ENCODE results near the gene NAB1. TPM values are rescaled to one million over a fixed set of nuclear protein-coding genes. Genes with fewer than 3 reads are reported as not detected.

The NAB1 gene
- total RNA-seq, 1 donor from 2014 or later: 38.6 TPM

DNA sequence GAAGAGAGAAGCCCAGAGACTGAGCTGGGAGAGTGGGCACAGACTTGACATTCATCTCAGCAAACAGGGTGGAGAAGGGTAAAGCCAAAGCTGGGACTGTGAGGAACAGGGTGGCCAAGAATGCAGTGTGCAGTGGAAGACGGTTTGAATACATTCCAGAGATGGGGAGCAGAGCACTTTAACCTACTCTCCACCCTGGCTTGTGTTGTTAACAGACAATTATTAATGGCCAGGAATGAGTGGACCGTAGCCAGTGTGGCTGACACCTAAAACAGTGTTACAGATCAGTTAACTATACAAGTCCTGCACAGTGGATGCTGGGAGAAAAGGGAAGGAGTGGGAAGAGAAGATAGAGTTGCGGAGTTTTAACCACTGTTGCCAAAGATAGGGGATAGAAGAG, 7.4 kb upstream of the NAB1 start:
- H3K36me3 ChIP-seq: no peaks in the 10 kb centered on the region
- no peak overlapping the region for H3K27ac ChIP-seq
- TF ChIP-seq, protein P1, sequence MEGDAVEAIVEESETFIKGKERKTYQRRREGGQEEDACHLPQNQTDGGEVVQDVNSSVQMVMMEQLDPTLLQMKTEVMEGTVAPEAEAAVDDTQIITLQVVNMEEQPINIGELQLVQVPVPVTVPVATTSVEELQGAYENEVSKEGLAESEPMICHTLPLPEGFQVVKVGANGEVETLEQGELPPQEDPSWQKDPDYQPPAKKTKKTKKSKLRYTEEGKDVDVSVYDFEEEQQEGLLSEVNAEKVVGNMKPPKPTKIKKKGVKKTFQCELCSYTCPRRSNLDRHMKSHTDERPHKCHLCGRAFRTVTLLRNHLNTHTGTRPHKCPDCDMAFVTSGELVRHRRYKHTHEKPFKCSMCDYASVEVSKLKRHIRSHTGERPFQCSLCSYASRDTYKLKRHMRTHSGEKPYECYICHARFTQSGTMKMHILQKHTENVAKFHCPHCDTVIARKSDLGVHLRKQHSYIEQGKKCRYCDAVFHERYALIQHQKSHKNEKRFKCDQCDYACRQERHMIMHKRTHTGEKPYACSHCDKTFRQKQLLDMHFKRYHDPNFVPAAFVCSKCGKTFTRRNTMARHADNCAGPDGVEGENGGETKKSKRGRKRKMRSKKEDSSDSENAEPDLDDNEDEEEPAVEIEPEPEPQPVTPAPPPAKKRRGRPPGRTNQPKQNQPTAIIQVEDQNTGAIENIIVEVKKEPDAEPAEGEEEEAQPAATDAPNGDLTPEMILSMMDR (IDR thresholded peaks at IDR 0.05): no peak
- H3K27me3 ChIP-seq: no peaks in the 10 kb centered on the region
- no peaks in the 10 kb centered on the region for H3K9me3 ChIP-seq
- DNase-seq: no peak
- peak; percentile 24 for ATAC-seq
- intact Hi-C loops (cut with DNase I): no loop called here
- no peak overlapping the region for H3K4me3 ChIP-seq
- peaks cover 17% of the 10 kb centered on the region for H3K4me1 ChIP-seq

DNA sequence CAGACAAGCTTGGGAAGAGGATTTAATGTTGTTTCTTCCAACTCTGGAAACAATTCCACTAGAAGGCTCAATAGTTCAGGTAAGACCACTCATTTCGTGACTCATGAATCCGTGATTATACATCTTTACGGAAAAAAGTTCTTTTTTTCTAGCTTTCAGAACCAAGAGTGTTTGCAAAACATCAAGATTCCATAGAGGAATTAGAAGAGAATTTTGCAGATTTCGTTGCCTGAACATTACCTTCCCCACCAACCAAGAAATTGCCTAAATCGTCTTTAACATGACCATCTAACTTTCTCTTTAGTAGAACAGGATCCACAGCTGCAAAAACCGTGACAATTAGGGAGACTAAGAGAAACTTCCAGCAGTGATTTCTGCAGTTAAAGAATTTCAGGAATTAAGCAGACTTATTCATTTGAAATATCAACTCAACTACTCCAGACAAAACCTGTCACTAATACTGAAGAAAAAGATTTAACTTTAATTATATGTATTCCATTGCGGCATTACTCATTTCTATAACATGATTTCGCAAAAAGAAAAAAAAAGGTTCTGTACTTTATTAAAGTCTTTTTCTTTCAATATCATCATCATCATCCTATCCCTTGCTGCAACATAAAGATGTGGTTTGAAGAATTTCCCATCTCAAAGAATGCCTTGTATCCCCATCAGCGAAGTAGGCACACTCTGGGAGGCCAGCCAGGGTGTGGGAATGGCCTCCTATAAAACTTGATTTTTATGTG, 1.9 kb upstream of the NAB1 start:
- DNase-seq (no peak), ATAC-seq (no peak)
- peaks cover 11% of the 10 kb centered on the region for H3K4me1 ChIP-seq
- no peaks in the 10 kb centered on the region for H3K36me3 ChIP-seq
- peak overlapping the region; percentile 24 for H3K27ac ChIP-seq
- H3K4me3 ChIP-seq: peak overlapping the region; percentile 67
- TF ChIP-seq, protein P1 (IDR thresholded peaks at IDR 0.05): no peak
- intact Hi-C loops (cut with DNase I): no loop called here
- no peaks in the 10 kb centered on the region for H3K9me3 ChIP-seq
- H3K27me3 ChIP-seq: no peaks in the 10 kb centered on the region

DNA sequence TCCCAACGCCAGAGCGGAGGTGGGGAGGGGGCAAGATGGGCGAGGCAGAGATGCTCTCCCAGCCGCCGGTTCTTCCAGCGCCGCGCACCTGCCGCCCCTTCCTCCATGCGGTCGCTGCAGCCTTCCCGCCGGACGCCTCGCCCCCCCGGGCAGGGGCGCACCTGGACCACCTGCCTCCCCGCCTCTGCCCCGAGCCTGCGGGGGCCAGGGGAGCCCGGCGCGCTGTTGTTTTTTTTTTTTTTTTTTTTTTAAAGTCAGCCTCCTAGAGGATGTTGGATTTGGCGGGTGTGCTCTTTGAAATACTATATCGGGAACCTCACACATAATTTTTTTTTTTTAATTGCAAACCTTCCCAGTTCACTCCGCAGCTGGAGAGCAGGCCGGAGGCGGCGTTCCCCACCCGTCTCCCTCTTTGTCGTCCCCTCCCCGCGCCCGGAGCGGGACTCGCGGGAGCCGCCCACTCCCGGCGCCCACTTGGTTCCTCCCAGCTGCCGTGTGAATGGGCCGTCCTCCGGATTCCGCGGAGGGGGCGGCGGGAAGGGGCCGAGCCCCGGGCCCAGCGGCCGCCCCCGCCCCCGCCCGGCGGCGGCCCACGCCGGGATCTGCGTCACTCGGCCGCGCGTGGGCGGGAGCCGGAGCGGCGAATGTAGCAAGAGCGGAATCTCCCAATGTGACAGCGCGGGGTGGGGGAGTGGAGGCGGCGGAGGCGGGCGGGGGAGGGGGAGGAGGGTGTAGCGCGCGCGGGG, 421 bp upstream of the NAB1 start:
- peak; percentile 94 for ATAC-seq
- TF ChIP-seq, protein P1 (IDR thresholded peaks at IDR 0.05): no peak
- peak; percentile 94 for DNase-seq
- Histone ChIP-seq H3K4me3 (peak overlapping the region; percentile 67), H3K9me3 (no peaks in the 10 kb centered on the region), H3K27ac (peak overlapping the region; percentile 80), H3K4me1 (peaks cover 11% of the 10 kb centered on the region), H3K36me3 (no peaks in the 10 kb centered on the region), H3K27me3 (no peaks in the 10 kb centered on the region)
- intact Hi-C loops (cut with DNase I): no loop called here

DNA sequence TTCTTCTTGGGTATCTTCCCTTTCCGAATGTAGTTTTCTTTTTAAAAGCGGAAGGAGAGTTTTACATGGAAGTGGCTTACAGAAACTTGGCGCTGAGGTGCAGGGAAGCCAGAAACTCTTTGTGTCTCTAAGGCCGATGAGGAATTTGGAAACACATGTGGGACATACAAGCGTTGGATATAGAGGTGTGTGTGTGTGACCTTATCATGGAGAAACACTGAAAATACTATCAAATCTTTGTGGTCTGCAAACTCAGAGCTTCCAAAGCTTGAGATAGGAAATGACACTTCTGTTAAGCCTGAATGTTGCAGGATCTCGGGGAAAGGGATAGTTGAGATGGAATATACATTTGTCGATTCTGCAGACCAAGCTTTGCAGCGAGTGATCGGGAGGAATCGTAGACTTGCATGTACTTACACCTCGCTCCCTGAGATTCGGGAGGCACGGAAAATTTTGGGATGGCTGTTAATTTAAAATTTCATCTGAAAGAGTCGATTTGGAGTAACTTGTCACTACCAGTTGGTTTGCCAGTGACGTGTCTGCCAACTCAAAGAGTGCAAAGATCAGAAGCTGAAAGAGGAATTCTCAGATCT, 1.0 kb downstream of the NAB1 start:
- Histone ChIP-seq H3K4me1 (peaks cover 16% of the 10 kb centered on the region), H3K4me3 (peak overlapping the region; percentile 79), H3K27ac (peak overlapping the region; percentile 92), H3K36me3 (no peaks in the 10 kb centered on the region), H3K27me3 (no peaks in the 10 kb centered on the region), H3K9me3 (no peaks in the 10 kb centered on the region)
- DNase-seq (no peak), ATAC-seq (no peak)
- intact Hi-C loops (cut with DNase I): no loop called here
- TF ChIP-seq, protein P1 (IDR thresholded peaks at IDR 0.05): no peak

DNA sequence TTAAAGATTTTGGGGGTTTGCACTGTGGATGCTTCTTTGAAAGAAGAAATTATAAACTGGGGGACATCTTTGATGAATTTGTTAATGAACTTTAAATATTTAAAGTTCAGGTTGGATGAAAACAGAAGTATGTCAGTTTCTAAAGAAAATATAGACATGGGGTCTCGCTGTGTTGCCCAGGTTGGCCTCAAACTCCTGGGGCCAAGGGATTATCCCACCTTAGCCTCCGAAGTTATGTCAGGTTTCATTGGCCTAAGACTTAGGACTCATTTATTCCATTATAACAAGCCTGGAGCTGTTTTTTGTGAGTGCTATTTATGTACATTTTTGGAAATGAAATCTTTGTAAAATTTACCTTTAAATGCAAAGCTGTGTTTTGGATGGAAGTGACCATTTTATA, 2.5 kb downstream of the NAB1 start:
- H3K4me1 ChIP-seq: peaks cover 23% of the 10 kb centered on the region
- H3K27ac ChIP-seq: no peak overlapping the region
- no peaks in the 10 kb centered on the region for H3K9me3 ChIP-seq
- H3K27me3 ChIP-seq: no peaks in the 10 kb centered on the region
- intact Hi-C loops (cut with DNase I): no loop called here
- no peaks in the 10 kb centered on the region for H3K36me3 ChIP-seq
- TF ChIP-seq, protein P1 (IDR thresholded peaks at IDR 0.05): no peak
- no peak overlapping the region for H3K4me3 ChIP-seq
- no peak for ATAC-seq
- DNase-seq: no peak

Measured in upper lobe of right lung (tissue), 1 donor.